Fibroblast of peridontal ligament (primary cell): ENCODE data around the gene PTH1R.

Experiments
- DNase-seq: peaks from one replicate; pipeline ENCODE4 v3.0.0-alpha.2; 2010; ENCODE audit errors: extremely low read depth

PTH1R gene

DNA sequence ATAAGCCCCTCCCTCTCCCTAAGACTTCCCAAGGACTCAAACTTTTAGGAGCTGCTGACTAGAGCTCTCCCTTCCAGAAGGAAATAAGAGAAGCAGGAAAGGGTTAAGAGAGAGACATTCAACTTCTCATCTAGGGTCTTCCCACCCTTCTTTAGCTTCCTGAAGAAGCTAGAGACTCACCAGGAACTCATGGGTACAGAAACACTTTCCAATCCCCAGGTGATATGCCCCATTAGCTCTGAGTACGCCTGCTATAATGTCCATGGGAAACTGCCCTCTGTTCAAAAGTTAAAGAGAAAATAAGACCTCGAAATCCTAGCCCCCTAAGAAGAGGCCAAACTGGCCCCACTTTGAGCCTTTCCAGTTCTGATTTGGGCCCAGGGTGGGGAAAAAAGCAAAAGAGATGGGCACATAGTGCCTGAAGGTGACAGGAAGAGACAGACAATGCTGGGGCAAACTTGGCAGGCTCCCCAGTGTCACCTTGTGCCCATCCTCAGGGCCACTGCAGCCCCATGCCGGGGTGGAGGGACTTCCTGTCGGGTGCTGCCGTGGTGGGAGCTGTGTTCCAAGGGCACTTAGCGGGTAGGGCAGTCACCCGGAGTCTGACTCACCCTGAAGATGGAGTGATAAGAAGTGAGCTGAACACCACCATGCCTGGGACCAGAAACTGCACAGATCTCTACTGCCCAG, 69.5 kb downstream of the PTH1R start:
- no peak for DNase-seq

DNA sequence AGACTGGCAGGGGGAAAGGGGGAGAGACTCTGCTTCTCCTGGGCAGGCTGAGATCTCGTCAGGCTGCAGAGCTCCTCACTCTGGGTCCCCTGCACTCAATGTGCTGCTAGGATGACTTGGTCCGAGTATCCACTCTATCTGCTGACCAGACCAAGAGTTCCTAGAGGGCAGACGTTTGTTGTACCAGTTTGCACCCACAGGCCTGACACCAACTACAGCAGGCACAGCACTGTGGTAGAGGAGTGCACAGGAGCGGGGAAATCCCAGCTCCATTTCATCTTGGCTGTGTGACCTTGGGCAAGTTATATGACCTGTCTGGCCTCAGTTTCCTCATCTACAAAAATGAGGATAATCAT, 70.0 kb downstream of the PTH1R start:
- no peak for DNase-seq

DNA sequence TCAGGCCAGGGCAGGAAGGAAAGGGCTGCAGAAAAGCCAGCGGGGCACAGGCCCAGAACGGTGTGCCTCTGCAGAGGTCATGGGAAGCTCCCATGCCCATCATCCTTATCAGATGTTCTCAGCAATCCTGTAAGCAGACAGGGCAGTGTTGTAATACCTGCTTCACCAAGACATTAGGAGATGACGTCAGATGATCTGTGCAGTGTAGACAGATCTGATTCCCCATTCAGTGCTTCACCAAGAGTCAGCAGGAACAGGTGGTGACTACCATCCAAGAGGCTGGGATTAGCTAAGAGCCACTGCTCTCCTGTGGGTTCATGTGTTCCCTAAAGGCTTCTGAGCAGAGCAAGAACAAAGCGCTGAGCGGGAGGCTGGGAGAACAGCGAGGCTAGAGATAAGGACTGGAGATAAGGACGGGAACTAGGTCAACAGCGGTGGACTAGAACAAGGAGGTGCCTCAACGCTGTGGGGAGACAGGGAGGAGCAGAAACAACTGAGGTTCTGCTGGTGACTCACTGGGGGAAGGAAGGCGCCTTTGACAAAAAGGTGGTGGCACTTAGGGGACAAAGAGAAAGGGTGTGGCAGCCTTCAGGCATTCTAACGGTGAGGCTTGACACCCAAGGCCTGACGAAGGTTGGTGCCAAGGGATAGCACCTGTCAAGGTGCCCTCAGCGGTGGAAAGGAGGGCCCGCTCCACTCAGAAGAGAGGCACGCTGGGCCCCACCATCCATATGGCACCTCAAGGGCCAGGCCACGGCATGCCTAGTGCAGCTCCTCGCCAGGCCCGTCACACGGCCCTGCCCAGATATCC, 70.7 kb downstream of the PTH1R start:
- DNase-seq: no peak

DNA sequence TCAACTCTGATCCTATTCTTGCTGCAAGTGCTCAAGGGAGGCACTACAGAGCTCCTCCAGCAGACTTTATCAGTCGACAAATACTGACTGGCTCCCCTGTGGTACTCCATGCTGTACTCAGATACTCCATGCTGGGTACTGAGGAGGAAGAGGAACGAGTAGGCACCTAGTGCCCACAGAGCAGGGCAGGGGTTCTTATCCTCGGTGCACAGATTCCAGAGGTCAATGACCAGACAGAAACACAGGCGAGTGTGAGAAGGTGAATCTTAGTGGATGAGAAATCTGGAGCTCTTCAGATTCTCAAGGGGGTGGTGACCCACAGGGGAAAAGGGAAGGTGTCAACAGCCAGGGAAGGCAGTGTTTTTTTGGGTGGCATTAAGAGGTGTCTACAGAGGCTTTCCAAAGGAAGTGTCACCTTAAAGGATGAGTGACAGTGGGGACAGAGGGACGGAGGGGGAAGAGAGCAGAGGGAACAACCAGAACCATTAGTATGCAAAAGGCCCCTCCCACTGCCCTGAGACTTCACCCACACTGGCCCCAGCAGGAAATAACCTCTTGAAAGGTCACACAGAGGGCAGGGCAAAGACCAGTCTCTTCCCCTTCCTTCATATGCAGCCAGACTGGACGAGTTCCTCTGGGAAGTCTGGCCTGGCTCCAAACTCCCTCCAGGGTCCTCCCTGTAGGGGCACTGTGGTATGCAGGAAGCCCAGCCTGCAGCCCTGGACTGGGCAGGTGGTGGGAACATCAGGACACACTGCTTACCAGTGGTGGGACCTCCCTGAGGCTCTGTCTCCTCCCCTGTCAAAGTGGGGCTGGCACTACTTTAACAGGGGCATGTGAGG, 71.5 kb downstream of the PTH1R start:
- DNase-seq: no peak

DNA sequence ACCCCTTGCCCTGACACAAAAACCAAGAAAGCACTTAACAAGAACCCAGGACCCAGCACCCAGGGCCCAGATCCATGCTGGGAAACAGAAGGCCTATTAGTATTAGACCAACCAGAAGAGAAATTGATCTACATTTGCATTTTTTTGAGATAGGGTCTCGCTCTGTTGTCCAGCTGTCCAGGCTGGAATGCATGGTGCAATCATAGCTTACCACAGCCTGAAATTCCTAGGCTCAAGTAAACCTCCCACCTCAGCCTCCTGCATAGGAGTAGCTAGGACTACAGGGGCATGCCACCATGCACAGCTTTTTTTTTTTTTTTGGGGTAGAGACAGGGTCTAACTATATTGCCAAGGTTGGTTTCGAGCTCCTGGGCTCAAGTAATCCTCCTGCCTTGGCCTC, 72.7 kb downstream of the PTH1R start:
- DNase-seq: no peak

DNA sequence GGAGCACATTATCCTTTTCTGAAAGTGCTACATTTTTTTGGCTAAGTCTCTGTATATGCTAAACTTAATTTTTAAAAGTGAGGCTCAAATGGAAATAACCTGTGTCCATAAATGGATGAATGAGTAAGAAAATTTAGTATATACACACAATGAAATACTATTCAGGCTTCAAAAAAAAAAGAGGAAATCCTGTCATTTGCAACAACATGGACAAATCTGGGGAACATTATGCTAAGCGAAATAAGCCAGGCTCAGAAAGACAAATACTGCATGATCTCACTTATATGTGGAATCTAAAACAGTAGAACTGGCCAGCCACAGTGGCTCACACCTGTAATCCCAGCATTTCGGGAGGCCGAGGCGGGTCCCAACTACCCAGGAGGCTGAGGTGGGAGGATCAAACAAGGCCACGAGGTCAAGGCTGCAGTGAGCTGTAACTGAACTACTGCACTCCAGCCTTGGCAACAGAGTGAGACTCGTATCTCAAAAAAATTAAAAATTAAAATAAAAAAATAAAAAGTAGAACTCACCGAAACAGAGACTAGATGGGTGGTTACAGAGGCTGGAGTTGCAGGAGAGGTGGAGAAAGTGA, 73.2 kb downstream of the PTH1R start:
- DNase-seq: no peak

DNA sequence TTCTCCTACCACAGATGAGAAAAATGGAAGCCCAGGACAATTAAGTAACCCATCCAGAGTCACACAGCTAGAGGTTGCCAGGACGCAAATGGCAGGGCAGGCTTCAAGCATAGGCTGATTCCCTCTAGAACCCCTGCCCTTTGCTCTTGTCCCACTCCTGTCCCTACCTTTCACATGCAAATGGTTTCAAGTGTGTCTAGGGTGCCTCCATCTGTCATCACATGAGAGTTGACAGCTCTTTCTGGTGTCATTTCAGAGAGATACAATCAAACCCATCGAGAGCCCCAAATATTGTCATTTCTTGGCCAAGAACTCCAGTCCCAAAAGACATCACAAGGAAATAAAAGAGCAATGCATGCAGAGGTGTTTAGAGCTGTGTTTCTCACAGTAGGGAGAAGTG, 75.3 kb downstream of the PTH1R start:
- no peak for DNase-seq
